SH-SY5Y (cell line): Measurements from ENCODE around the gene TRPM3.

Experiments used
- GATA2 ChIP-seq: IDR thresholded peaks from 2 replicates; pipeline ENCODE4 v1.6.1; 2011; ENCODE audit warnings: mild to moderate bottlenecking, low read depth, low read length
- GATA3 ChIP-seq: IDR thresholded peaks from 2 replicates; pipeline ENCODE4 v1.6.1; 2011; ENCODE audit warnings: low read depth, mild to moderate bottlenecking, low read length, moderate library complexity

- TF ChIP-seq GATA2, result no peak
- TF ChIP-seq GATA3, result no peak
These were observed 520.9 kb downstream of the TRPM3 start for GRCh38 chr9:70600506-70600905.
